ENCODE results near the gene P3H1. TPM values are rescaled to one million over a fixed set of nuclear protein-coding genes. Genes with fewer than 3 reads are reported as not detected.

The P3H1 gene
- total RNA-seq, 1 experiment from 2014 or later, result 18.1 TPM

DNA sequence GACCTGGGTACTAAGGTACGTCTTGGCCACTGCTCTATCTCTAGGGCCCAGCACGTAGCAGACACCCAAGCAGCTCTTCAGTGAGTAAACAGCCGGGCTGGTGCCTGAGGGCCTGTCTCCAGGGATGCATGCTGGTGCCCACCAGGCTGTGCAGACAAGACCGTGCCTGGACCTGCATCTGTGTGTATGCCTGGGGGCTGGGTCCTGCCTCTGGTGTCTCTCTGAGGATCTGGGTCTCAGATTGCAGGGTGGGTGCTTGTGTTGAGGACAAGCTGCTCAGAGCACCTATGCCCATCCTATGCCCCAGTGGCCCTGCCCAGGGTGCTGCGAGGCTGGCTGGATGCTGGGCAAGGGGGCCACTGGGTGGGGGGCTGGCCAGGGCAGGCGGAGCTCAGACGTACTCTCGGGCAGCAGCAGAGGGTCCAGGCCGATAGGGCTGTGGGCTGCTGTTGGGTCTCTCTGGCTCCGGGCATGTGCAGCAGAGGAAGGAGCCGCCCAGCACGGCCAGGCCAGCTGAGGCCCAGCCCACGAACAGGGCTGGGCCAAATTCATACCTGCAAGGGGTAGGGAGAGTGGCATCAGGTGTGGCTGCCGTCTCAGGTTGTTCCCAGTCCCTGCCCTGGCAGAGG, 31.2 kb downstream of the P3H1 start:
- no peaks in the 10 kb centered on the region for H3K79me2 ChIP-seq (ENCODE audit: low read length)
- H3K27ac ChIP-seq (ENCODE audit: low read length), result no peak overlapping the region
- H4K20me1 ChIP-seq (ENCODE audit: insufficient read depth, low read depth, low read length), result no peaks in the 10 kb centered on the region
- no peak overlapping the region for H2AFZ ChIP-seq (ENCODE audit: low read length)
- H3K4me1 ChIP-seq (ENCODE audit: low read length), result peaks cover 7% of the 10 kb centered on the region
- no peaks in the 10 kb centered on the region for H3K9me3 ChIP-seq (ENCODE audit: low read length)
- no peaks in the 10 kb centered on the region for H3K36me3 ChIP-seq (ENCODE audit: insufficient read depth, low read length)
- H3K9me2 ChIP-seq (replicated peaks; ENCODE audit: insufficient read depth, low read length), result no peaks in the 10 kb centered on the region
- no peak overlapping the region for H3K4me3 ChIP-seq (ENCODE audit: low read length)
- H3K4me2 ChIP-seq (ENCODE audit: low read depth, low read length, poor library complexity, severe bottlenecking), result no peak overlapping the region
- no peak for DNase-seq
- no peak overlapping the region for H3K9ac ChIP-seq (ENCODE audit: low read length)
- no peaks in the 10 kb centered on the region for H3K27me3 ChIP-seq (ENCODE audit: low read length)

DNA sequence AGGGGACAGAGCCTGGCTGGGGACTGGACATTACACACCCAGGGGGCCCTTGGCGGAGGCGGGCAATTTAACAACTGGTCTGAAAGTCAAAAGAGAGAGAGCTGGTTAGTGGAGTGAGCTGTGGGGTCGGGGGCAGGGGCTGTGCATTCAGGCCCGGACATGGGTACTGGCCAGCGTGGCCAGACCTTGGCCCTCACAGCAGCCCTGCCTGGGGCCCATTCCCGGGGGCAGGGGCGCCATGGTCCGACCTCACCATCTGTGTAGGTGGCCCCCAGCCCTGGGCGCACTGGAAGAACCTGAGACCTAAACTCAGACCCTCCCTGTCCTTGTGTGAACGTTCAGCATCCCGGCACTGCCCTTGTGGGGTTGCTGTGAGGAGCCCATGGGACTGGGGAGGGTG, 31.8 kb downstream of the P3H1 start:
- Histone ChIP-seq H3K9me3 (ENCODE audit: low read length) (no peaks in the 10 kb centered on the region), H3K9ac (ENCODE audit: low read length) (no peak overlapping the region), H3K4me2 (ENCODE audit: low read depth, low read length, poor library complexity, severe bottlenecking) (no peak overlapping the region), H3K4me3 (ENCODE audit: low read length) (no peak overlapping the region), H3K79me2 (ENCODE audit: low read length) (no peaks in the 10 kb centered on the region), H2AFZ (ENCODE audit: low read length) (no peak overlapping the region), H4K20me1 (ENCODE audit: insufficient read depth, low read depth, low read length) (no peaks in the 10 kb centered on the region), H3K27me3 (ENCODE audit: low read length) (no peaks in the 10 kb centered on the region), H3K9me2 (replicated peaks; ENCODE audit: insufficient read depth, low read length) (no peaks in the 10 kb centered on the region), H3K27ac (ENCODE audit: low read length) (no peak overlapping the region), H3K36me3 (ENCODE audit: insufficient read depth, low read length) (no peaks in the 10 kb centered on the region), H3K4me1 (ENCODE audit: low read length) (peaks cover 7% of the 10 kb centered on the region)
- DNase-seq, result no peak

DNA sequence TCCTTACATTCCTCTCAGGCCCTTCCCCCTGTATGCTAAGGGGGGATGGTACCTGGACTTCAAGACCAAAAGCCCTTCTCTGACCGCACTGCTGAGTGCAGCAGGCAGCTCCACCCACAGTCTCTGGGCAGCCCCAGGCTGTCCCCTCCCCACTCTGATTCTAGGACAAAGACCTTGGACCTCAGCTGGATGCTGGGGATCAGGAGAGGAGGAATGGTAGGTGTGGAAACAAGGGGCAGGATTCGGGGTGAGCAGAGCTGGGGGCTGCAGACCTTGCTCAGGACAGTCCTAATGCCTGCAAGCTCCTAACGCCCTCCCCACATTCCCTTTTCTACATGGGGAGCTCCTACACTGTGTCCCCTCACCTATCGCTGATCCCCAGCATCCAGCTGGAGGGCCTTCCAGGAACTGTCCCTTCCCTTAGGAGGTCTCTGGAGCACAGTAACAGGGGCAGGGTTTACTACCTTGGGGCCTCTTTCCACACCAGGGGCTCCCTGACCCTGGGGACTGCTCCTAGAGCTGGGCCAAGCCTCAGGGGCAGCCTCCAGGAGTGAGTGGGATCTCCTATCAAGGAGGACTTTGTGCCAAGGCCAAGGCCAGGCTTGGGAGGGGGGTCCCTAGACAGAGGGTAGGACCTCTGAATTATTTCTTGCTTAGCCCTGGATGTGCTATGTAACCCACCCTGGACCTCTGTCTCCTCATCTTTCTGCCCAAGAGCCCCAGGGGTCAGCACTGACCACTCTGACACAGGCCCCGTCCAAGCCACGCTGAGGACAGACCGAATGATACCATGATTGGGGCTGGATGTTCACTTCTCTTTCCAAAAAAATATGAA, 32.4 kb downstream of the P3H1 start:
- H3K4me2 ChIP-seq (ENCODE audit: low read depth, low read length, poor library complexity, severe bottlenecking), result no peak overlapping the region
- H3K4me1 ChIP-seq (ENCODE audit: low read length), result peaks cover 7% of the 10 kb centered on the region
- H3K36me3 ChIP-seq (ENCODE audit: insufficient read depth, low read length), result no peaks in the 10 kb centered on the region
- no peak for DNase-seq
- no peaks in the 10 kb centered on the region for H3K9me3 ChIP-seq (ENCODE audit: low read length)
- no peak overlapping the region for H3K27ac ChIP-seq (ENCODE audit: low read length)
- H3K79me2 ChIP-seq (ENCODE audit: low read length), result no peaks in the 10 kb centered on the region
- no peaks in the 10 kb centered on the region for H3K27me3 ChIP-seq (ENCODE audit: low read length)
- no peaks in the 10 kb centered on the region for H3K9me2 ChIP-seq (replicated peaks; ENCODE audit: insufficient read depth, low read length)
- H3K4me3 ChIP-seq (ENCODE audit: low read length), result no peak overlapping the region
- no peak overlapping the region for H2AFZ ChIP-seq (ENCODE audit: low read length)
- H4K20me1 ChIP-seq (ENCODE audit: insufficient read depth, low read depth, low read length), result no peaks in the 10 kb centered on the region
- no peak overlapping the region for H3K9ac ChIP-seq (ENCODE audit: low read length)

DNA sequence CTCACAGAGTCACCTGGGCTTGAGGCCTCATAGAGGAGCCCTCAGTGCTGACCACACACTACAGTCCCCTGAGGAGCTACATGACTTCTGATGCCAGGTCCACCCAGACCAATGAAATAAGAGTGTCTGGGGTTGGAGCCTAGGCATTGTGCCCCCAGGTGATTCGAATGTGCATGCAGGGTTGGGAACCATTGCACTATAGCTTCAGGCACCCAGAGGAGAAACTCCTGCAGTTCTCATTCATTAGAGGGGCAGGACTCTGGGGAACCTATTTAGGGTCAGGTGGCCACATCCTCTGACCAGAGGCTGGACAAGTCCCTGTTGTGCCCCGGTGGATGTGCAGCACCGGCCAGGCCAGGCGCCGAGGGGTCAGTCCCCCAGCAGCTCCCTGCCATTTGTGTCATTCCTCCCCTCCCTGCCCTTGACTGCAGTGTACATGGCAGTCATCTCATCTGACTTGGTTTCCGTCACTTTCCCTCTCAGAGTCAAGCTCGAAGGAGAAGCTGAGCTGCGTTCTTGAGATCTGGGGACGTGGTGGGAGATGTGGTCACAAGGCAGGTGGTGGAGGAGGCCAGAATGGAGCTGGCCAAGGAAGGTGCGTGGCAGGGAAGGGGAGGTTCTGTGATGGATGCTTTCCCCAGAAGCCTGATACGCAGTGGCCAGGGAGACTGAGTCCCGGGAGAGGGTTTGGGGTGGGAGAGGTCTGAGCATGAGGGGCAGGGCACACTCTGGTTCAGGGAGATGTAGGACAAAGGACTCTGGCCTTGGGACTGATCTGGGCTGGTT, 33.2 kb downstream of the P3H1 start:
- Histone ChIP-seq H2AFZ (ENCODE audit: low read length) (no peak overlapping the region), H3K4me2 (ENCODE audit: low read depth, low read length, poor library complexity, severe bottlenecking) (no peak overlapping the region)

DNA sequence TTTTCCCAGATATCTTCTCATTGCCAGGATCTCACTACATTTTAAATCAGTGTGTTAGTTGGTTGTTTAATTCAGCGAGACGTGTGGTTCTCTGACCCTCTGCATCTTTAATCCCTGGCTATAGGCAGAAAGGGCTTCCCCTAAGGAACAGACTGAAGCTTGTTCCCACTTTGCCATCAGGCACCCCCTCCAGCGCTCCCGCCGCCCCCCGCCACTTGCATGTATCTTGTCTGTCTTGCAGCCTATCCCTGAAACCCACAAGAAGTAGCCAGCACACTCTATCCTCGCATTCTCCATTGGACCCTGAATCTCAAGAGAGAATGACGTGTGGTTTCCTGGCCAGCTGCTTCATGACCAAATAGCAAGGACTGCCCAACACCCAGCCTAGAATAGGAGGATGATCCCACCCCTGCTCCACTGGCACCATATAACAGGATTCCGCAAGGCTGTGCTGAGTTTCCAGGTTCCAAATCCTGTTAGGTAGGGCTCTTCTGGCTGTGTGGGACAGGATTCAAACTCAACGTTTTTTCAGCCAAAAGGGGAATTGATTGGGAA, 34.6 kb downstream of the P3H1 start:
- Histone ChIP-seq H3K4me2 (ENCODE audit: low read depth, low read length, poor library complexity, severe bottlenecking) (no peak overlapping the region), H3K4me1 (ENCODE audit: low read length) (peaks cover 4% of the 10 kb centered on the region), H2AFZ (ENCODE audit: low read length) (no peak overlapping the region), H3K79me2 (ENCODE audit: low read length) (no peaks in the 10 kb centered on the region), H3K36me3 (ENCODE audit: insufficient read depth, low read length) (no peaks in the 10 kb centered on the region), H3K27me3 (ENCODE audit: low read length) (no peaks in the 10 kb centered on the region), H3K27ac (ENCODE audit: low read length) (no peak overlapping the region), H4K20me1 (ENCODE audit: insufficient read depth, low read depth, low read length) (no peaks in the 10 kb centered on the region), H3K9me2 (replicated peaks; ENCODE audit: insufficient read depth, low read length) (no peaks in the 10 kb centered on the region), H3K9me3 (ENCODE audit: low read length) (no peaks in the 10 kb centered on the region), H3K9ac (ENCODE audit: low read length) (no peak overlapping the region), H3K4me3 (ENCODE audit: low read length) (no peak overlapping the region)
- DNase-seq, result no peak

More for the DNA sequence above, 33.2 kb downstream of the P3H1 start:
- Histone ChIP-seq H3K27me3 (ENCODE audit: low read length) (no peaks in the 10 kb centered on the region), H3K9me3 (ENCODE audit: low read length) (no peaks in the 10 kb centered on the region), H3K4me1 (ENCODE audit: low read length) (peaks cover 7% of the 10 kb centered on the region), H3K79me2 (ENCODE audit: low read length) (no peaks in the 10 kb centered on the region), H3K36me3 (ENCODE audit: insufficient read depth, low read length) (no peaks in the 10 kb centered on the region), H4K20me1 (ENCODE audit: insufficient read depth, low read depth, low read length) (no peaks in the 10 kb centered on the region), H3K27ac (ENCODE audit: low read length) (no peak overlapping the region), H3K9ac (ENCODE audit: low read length) (no peak overlapping the region), H3K9me2 (replicated peaks; ENCODE audit: insufficient read depth, low read length) (no peaks in the 10 kb centered on the region), H3K4me3 (ENCODE audit: low read length) (no peak overlapping the region)
- DNase-seq, result no peak

DNA sequence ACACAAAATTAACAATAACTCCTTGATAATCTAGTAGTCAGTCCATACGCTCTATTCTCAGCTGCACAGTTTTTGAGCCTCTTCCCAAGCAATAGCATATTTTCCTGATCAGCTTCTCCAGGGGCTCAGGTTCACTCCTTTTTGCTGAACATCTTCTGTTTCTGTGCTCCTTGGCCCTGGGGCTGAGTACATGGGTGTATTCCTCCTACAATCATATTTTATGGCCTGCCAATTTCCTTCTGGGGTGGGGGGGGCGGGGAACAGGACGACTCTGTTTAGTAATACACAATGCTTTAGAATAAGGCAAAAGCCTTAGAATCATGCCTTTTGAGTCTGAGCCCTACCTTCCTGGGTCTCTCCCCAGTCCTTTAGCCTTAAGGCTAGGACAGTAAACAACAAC, 35.2 kb downstream of the P3H1 start:
- no peaks in the 10 kb centered on the region for H3K9me2 ChIP-seq (replicated peaks; ENCODE audit: insufficient read depth, low read length)
- no peaks in the 10 kb centered on the region for H3K9me3 ChIP-seq (ENCODE audit: low read length)
- no peaks in the 10 kb centered on the region for H3K4me1 ChIP-seq (ENCODE audit: low read length)
- H3K9ac ChIP-seq (ENCODE audit: low read length), result no peak overlapping the region
- no peak overlapping the region for H3K4me3 ChIP-seq (ENCODE audit: low read length)
- no peak overlapping the region for H2AFZ ChIP-seq (ENCODE audit: low read length)
- H4K20me1 ChIP-seq (ENCODE audit: insufficient read depth, low read depth, low read length), result no peaks in the 10 kb centered on the region
- H3K36me3 ChIP-seq (ENCODE audit: insufficient read depth, low read length), result no peaks in the 10 kb centered on the region
- no peak for DNase-seq
- H3K4me2 ChIP-seq (ENCODE audit: low read depth, low read length, poor library complexity, severe bottlenecking), result no peak overlapping the region
- no peaks in the 10 kb centered on the region for H3K79me2 ChIP-seq (ENCODE audit: low read length)
- no peaks in the 10 kb centered on the region for H3K27me3 ChIP-seq (ENCODE audit: low read length)
- H3K27ac ChIP-seq (ENCODE audit: low read length), result no peak overlapping the region

DNA sequence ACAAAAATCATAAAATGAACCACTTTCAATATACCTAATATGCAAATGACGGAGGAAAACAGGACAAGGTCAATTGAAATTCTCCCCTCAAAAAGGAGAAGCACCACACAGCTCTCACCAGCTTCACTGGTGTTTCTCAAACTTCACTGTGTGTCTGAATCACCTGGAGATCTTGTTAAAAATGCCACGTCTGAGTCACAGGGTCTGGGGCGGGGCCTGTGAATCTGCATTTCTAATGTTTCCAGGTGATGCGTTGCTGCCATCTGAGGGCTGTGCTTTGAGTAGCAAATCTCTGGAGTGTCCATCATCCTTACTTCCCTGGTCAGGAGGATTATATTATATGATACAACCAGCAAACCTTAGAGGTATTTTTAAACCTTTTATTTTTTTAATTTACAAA, 35.8 kb downstream of the P3H1 start:
- H3K4me2 ChIP-seq (ENCODE audit: low read depth, low read length, poor library complexity, severe bottlenecking), result no peak overlapping the region
- H3K4me1 ChIP-seq (ENCODE audit: low read length), result no peaks in the 10 kb centered on the region
- no peaks in the 10 kb centered on the region for H3K27me3 ChIP-seq (ENCODE audit: low read length)
- H3K9me3 ChIP-seq (ENCODE audit: low read length), result no peaks in the 10 kb centered on the region
- H2AFZ ChIP-seq (ENCODE audit: low read length), result no peak overlapping the region
- DNase-seq, result peak; percentile 71
- no peaks in the 10 kb centered on the region for H3K9me2 ChIP-seq (replicated peaks; ENCODE audit: insufficient read depth, low read length)
- no peaks in the 10 kb centered on the region for H3K36me3 ChIP-seq (ENCODE audit: insufficient read depth, low read length)
- H3K27ac ChIP-seq (ENCODE audit: low read length), result no peak overlapping the region
- no peak overlapping the region for H3K4me3 ChIP-seq (ENCODE audit: low read length)
- no peak overlapping the region for H3K9ac ChIP-seq (ENCODE audit: low read length)
- H4K20me1 ChIP-seq (ENCODE audit: insufficient read depth, low read depth, low read length), result no peaks in the 10 kb centered on the region
- H3K79me2 ChIP-seq (ENCODE audit: low read length), result no peaks in the 10 kb centered on the region

DNA sequence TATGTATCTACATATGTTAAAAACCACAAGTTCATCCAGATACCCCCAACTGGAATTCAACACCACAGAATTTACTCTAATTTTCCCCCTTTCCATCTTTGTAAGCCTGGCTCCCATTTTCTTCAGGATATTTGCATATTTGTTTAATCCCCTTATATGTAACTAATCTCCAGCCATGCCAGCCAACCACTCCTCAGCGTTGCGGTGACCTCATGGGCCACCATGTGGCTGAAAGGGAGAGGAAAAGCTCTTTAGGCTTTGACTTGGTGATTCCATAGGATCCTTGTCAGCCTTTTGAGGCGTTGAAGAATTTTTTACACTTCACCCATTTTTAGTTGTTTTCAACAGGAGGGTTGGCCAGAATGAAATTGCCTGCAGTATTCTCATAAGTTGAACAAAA, 36.8 kb downstream of the P3H1 start:
- Histone ChIP-seq H3K4me2 (ENCODE audit: low read depth, low read length, poor library complexity, severe bottlenecking) (no peak overlapping the region), H2AFZ (ENCODE audit: low read length) (no peak overlapping the region), H3K79me2 (ENCODE audit: low read length) (no peaks in the 10 kb centered on the region), H3K27me3 (ENCODE audit: low read length) (no peaks in the 10 kb centered on the region), H4K20me1 (ENCODE audit: insufficient read depth, low read depth, low read length) (no peaks in the 10 kb centered on the region), H3K9me3 (ENCODE audit: low read length) (no peaks in the 10 kb centered on the region), H3K4me3 (ENCODE audit: low read length) (no peak overlapping the region), H3K36me3 (ENCODE audit: insufficient read depth, low read length) (no peaks in the 10 kb centered on the region), H3K9ac (ENCODE audit: low read length) (no peak overlapping the region), H3K4me1 (ENCODE audit: low read length) (no peaks in the 10 kb centered on the region), H3K9me2 (replicated peaks; ENCODE audit: insufficient read depth, low read length) (no peaks in the 10 kb centered on the region), H3K27ac (ENCODE audit: low read length) (no peak overlapping the region)
- DNase-seq, result no peak
